Lung (tissue), 12 donors: ENCODE measurements around the gene ABCB8. TPM values are rescaled to one million over a fixed set of nuclear protein-coding genes. Genes with fewer than 3 reads are reported as not detected.

ENCODE experiments used
- ATAC-seq: fragments of 200-7000 bp; cut with Tn5 transposase; one replicate; pipeline ENCODE4 v1.9.1; 2020; ENCODE audit warnings: moderate number of reproducible peaks; ENCODE audit not compliant: insufficient read depth, low FRiP score
- DNase-seq, 3 donors: peaks; one replicate each; pipeline ENCODE4 v3.0.0-alpha.2; 2013 to 2017
- H3K27ac ChIP-seq, 2 donors: one replicate each; pipeline ENCODE4 v1.5.1; 2013; ENCODE audit warnings: mild to moderate bottlenecking in 2 of 2, moderate library complexity in 2 of 2, control low read depth in 1 of 2, inconsistent platforms in 1 of 2, low read depth in 1 of 2, low read length in 1 of 2
- H3K27me3 ChIP-seq, 3 donors: one replicate each; pipeline ENCODE4 v1.5.1; 2013; ENCODE audit warnings: low read length in 2 of 3; ENCODE audit not compliant: control insufficient read depth in 3 of 3, insufficient read depth in 3 of 3
- H3K36me3 ChIP-seq, 4 donors: one replicate each; pipeline ENCODE4 v1.5.1; 2013; ENCODE audit warnings: low read length in 4 of 4, mild to moderate bottlenecking in 1 of 4, moderate library complexity in 1 of 4; ENCODE audit not compliant: control insufficient read depth in 4 of 4, insufficient read depth in 4 of 4
- H3K4me1 ChIP-seq, 5 donors: one replicate each; pipeline ENCODE4 v1.5.1; 2013; ENCODE audit warnings: low read length in 5 of 5, mild to moderate bottlenecking in 2 of 5, moderate library complexity in 1 of 5; ENCODE audit not compliant: control insufficient read depth in 5 of 5, insufficient read depth in 5 of 5
- H3K4me3 ChIP-seq: one replicate; pipeline ENCODE4 v1.5.1; 2013; ENCODE audit warnings: mild to moderate bottlenecking, control low read depth, moderate library complexity
- H3K9ac ChIP-seq, 2 donors: one replicate each; pipeline ENCODE4 v1.5.1; 2013; ENCODE audit warnings: low read length in 2 of 2, control low read depth in 1 of 2; ENCODE audit not compliant: insufficient read depth in 1 of 2
- H3K9me3 ChIP-seq, 4 donors: one replicate each; pipeline ENCODE4 v1.5.1; 2013; ENCODE audit warnings: low read length in 3 of 4, mild to moderate bottlenecking in 1 of 4, moderate library complexity in 1 of 4; ENCODE audit not compliant: control insufficient read depth in 4 of 4, insufficient read depth in 3 of 4
- CTCF ChIP-seq: IDR thresholded peaks from 2 replicates; pipeline ENCODE4 v1.5.1; 2012; ENCODE audit warnings: mild to moderate bottlenecking; ENCODE audit errors: control extremely low read depth, extremely low read depth
- whole genome bisulfite sequencing, 2 donors: extraction: QIAGEN DNeasy Blood & Tissue Kit; methylation state at CpG; one replicate each; pipeline ENCODE4 v1.1.7; 2013; 5-methylcytosine and 5-hydroxymethylcytosine counted together
- polyA plus RNA-seq, 2 donors: library from polyadenylated mRNA; stranded (reverse); fragments of 200-250 nt; gene quantifications; one replicate each; pipeline ENCODE4 v1.2.1, GENCODE V29; 2013
- total RNA-seq, 2 donors: library from RNA; depleted of rRNA in 1 of 2; stranded (reverse); fragments of >200 nt in 1 of 2; gene quantifications; one replicate each; pipeline ENCODE4 v1.2.1, GENCODE V29; 2014 to 2021
- donor health status: control.
- donor health status: control.
- donor health status: Bipolar disorder and iron deficiency.
- donor health status: healthy.
- donor health status: DM: yes; HTN: yes; CAD: no.

Gene ABCB8
- total and polyA plus RNA-seq, 4 donors, result 21.8 to 61.5 (median 28.8) TPM

DNA sequence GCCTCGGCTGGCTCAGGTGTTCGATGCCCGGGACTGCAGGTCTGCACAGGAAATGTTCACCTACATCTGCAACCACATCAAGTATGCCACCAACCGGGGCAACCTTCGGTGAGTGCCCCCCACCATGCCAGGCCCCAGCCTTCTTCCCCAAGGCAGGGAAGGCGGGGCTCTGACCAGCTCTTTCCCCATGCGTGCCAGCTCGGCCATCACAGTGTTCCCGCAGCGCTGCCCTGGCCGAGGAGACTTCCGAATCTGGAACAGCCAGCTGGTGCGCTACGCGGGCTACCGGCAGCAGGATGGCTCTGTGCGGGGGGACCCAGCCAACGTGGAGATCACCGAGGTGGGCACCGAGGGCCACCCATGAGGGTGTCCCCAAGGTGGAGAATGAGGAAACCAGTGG, 29.9 kb upstream of the ABCB8 start:
- TF ChIP-seq CTCF, result no peak
- Histone ChIP-seq H3K4me1 (peaks cover 0 to 30% (median 9%) of the 10 kb centered on the region in 5 donors), H3K9ac (no peak overlapping the region), H3K27ac (no peak overlapping the region), H3K27me3 (no peaks in the 10 kb centered on the region), H3K9me3 (no peaks in the 10 kb centered on the region), H3K4me3 (no peak overlapping the region), H3K36me3 (peaks cover 0 to 6% (median 0%) of the 10 kb centered on the region in 4 donors)
- ATAC-seq (no peak), DNase-seq (no peak)
- 88 to 92% methylated on average over 20 of the region's 20 CpGs for WGBS, 2 donors

- Histone ChIP-seq H3K9ac (no peak overlapping the region), H3K27me3 (no peaks in the 10 kb centered on the region), H3K36me3 (peaks cover 0 to 6% (median 0%) of the 10 kb centered on the region in 4 donors), H3K4me3 (no peak overlapping the region), H3K27ac (no peak overlapping the region), H3K4me1 (peaks cover 0 to 25% (median 7%) of the 10 kb centered on the region in 5 donors), H3K9me3 (no peaks in the 10 kb centered on the region)
- TF ChIP-seq CTCF, result no peak
- DNase-seq, result no peak
- ATAC-seq, result no peak
- 94 to 96% methylated on average over 12 of the region's 12 CpGs for WGBS, 2 donors
These were observed 29.2 kb upstream of the ABCB8 start for GRCh38 chr7:150999001-150999400.

DNA sequence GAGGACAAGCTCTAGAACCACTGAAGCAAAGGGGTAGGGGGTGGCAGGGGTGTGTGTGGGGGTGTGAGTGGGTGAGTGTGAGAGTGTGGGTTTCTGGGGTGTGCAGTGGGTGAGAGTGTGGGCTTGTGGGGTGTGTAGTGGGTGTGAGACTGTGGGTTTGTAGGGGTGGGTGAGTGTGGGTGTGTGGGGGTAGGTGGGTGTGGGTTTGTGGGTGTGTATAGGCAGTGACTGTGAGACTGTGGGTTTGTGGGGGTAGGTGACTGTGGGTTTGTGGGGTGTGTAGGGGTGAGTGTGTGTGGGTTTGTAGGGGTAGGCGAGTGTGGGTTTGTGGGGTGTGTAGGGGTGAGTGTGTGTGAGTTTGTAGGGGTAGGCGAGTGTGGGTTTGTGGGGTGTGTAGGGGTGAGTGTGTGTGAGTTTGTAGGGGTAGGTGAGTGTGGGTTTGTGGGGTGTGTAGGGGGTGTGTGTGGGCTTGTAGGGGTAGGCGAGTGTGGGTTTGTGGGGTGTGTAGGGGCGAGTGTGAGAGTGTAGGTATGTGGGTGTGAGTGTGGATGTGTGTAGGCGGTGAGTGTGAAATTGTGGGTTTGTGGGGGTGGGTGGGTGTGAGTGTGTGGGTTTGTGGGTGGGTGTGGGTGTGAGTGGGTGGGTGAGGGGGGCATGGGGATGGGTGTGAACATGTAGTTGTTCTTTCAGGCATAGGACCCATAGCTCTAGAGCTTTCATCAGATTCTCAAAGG, 28.6 kb upstream of the ABCB8 start:
- no peak for TF ChIP-seq CTCF
- Histone ChIP-seq H3K27ac (no peak overlapping the region), H3K9ac (no peak overlapping the region), H3K27me3 (no peaks in the 10 kb centered on the region), H3K4me3 (no peak overlapping the region), H3K4me1 (peaks cover 0 to 19% (median 5%) of the 10 kb centered on the region in 5 donors), H3K36me3 (peaks cover 0 to 6% (median 0%) of the 10 kb centered on the region in 4 donors), H3K9me3 (no peaks in the 10 kb centered on the region)
- WGBS, 2 donors, result 88 to 91% methylated on average over 5 of the region's 5 CpGs
- no peak for DNase-seq
- ATAC-seq, result no peak
